WERI-Rb-1 (cell line): ENCODE results near the gene TBC1D17.

Experiments used
- DNase-seq: peaks from one replicate; pipeline ENCODE4 v3.0.0-alpha.2; 2020
- H3K27ac ChIP-seq: fragments of 250-450 bp; sonication (Bioruptor Pico); 2 replicates; pipeline ENCODE4 v1.5.1; 2020; ENCODE audit warnings: mild to moderate bottlenecking, moderate library complexity
- H3K27me3 ChIP-seq: fragments of 250-450 bp; sonication (Bioruptor Pico); 2 replicates; pipeline ENCODE4 v1.5.1; 2021; ENCODE audit warnings: mild to moderate bottlenecking, low read depth, moderate library complexity; ENCODE audit not compliant: insufficient read depth, severe bottlenecking
- H3K36me3 ChIP-seq: fragments of 250-450 bp; sonication (Bioruptor Pico); 2 replicates; pipeline ENCODE4 v1.5.1; 2020; ENCODE audit warnings: mild to moderate bottlenecking, moderate library complexity
- H3K4me3 ChIP-seq: 2 replicates; pipeline ENCODE4 v1.5.1; 2011; ENCODE audit warnings: low read depth, mild to moderate bottlenecking, control low read depth, low read length
- H3K9me3 ChIP-seq: fragments of 250-450 bp; sonication (Bioruptor Pico); 2 replicates; pipeline ENCODE4 v1.5.1; 2021; ENCODE audit warnings: mild to moderate bottlenecking, moderate library complexity; ENCODE audit not compliant: severe bottlenecking
- TF ChIP-seq, protein P1 (sequence below): IDR thresholded peaks from 2 replicates; pipeline ENCODE4 v1.5.1; 2011; ENCODE audit warnings: low read depth, mild to moderate bottlenecking, control low read depth, inconsistent platforms, low read length

Gene TBC1D17

DNA sequence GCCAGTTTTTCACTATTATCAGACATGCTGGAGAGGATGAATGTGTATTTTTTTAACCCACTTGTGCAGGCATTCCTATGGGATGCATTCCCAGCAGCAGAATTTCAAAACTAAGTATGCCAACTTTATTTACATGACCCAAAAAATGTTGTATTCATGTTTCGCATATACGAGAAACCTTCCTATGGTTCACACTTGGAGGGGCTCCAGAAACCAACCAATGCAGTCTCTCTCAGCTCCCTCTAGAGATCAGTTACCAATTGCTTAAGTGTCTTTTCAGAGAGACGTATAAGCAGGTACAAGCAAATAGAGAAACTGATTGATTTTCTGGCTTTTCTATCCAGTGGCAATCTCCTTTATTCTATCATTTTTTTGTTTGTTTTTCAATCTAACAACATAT lies 32.1 kb upstream of the TBC1D17 start:
- DNase-seq: no peak
- H3K27me3 ChIP-seq: no peaks in the 10 kb centered on the region
- H3K9me3 ChIP-seq: no peaks in the 10 kb centered on the region
- H3K27ac ChIP-seq: no peak overlapping the region
- H3K36me3 ChIP-seq: peaks cover 7% of the 10 kb centered on the region
- no peak overlapping the region for H3K4me3 ChIP-seq
- TF ChIP-seq, protein P1, sequence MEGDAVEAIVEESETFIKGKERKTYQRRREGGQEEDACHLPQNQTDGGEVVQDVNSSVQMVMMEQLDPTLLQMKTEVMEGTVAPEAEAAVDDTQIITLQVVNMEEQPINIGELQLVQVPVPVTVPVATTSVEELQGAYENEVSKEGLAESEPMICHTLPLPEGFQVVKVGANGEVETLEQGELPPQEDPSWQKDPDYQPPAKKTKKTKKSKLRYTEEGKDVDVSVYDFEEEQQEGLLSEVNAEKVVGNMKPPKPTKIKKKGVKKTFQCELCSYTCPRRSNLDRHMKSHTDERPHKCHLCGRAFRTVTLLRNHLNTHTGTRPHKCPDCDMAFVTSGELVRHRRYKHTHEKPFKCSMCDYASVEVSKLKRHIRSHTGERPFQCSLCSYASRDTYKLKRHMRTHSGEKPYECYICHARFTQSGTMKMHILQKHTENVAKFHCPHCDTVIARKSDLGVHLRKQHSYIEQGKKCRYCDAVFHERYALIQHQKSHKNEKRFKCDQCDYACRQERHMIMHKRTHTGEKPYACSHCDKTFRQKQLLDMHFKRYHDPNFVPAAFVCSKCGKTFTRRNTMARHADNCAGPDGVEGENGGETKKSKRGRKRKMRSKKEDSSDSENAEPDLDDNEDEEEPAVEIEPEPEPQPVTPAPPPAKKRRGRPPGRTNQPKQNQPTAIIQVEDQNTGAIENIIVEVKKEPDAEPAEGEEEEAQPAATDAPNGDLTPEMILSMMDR: no peak

DNA sequence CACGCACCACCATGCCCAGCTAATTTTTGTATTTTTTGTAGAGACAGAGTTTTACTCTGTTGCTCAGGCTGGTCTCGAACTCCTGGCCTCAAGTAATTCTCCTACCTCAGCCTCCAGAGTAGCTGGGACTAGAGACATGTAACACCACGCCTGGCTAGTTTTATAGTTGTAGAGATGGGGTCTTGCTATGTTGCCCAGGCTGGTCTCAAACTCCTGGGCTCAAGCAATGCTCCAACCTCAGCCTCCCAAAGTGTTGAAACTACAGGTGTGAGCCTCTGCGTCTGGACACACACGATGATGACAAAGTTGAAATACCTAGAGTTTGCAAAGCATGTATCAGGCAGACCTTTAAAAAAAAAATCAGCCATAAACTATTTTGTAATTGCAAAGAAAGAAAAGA lies 31.1 kb upstream of the TBC1D17 start:
- H3K36me3 ChIP-seq: no peaks in the 10 kb centered on the region; the same call in 1 of the 2 replicates
- H3K4me3 ChIP-seq: no peak overlapping the region
- H3K9me3 ChIP-seq: no peaks in the 10 kb centered on the region
- no peak for DNase-seq
- H3K27me3 ChIP-seq: no peaks in the 10 kb centered on the region
- TF ChIP-seq, protein P1: no peak
- H3K27ac ChIP-seq: no peak overlapping the region

DNA sequence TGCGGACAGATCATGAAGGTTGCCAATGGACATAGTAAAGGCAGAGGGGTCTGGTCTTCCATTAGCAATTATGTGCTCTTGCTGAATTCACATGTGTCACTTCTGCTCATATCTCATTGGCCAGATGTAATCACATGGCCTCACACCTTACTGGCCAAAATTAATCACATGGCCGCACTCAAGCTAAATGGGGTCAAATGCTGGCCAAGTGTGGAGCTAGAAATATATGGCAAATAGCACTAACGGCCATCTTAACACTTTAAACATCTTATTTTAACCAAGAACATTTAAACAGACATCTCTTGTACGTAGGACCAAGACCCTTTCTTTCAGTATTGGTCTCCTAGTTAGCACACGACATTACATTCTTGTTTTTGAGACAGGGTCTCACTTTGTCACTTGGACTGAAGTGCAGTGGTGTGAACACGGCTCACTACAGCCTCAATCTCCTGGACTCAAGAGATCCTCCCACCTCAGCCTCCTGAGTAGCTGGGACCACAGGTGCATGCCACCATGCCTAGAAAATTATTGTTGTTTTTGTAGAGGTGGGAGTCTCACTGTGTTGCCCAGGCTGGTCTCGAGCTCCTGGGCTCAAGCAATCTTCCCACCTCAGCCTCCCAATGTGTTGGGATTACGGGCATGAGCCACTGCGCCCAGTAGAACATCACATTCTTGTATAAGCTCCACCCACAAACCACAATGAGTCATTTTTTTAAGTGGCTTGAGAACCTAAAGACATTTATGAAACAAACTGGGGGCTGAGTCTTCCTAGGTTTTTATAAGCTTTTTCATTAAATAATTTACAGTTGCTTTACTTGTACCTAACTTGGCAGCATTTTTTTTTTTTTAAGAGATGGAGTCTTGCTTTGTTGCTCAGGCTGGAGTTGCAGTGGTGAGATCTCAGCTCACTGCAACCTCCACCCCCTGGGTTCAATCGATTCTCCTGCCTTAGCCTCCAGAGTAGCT lies 29.5 kb upstream of the TBC1D17 start:
- no peaks in the 10 kb centered on the region for H3K9me3 ChIP-seq
- no peaks in the 10 kb centered on the region for H3K27me3 ChIP-seq
- TF ChIP-seq, protein P1: no peak
- peaks cover 11% of the 10 kb centered on the region for H3K36me3 ChIP-seq
- no peak overlapping the region for H3K27ac ChIP-seq
- no peak overlapping the region for H3K4me3 ChIP-seq
- DNase-seq: no peak

DNA sequence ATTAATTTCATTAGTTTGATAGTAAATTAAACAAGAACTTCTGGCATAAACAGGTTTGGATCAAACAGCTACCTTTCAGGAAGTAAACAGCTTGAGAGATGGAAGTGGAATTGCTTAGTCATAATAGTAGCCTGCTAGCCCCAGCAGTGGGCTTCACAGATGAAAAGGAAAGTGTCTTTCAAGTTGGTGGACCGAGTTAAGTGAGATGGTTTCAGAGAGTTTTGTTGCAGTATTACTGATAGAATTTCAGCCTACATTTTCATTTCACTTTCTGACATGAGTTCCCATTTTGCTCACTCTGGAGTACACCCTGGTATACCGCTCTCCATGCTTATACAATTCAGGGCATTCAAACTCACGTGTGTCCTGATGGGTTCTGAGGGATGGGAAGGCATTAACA lies 28.6 kb upstream of the TBC1D17 start:
- Histone ChIP-seq H3K9me3 (no peaks in the 10 kb centered on the region), H3K4me3 (no peak overlapping the region), H3K36me3 (peaks cover 15% of the 10 kb centered on the region), H3K27ac (no peak overlapping the region), H3K27me3 (no peaks in the 10 kb centered on the region)
- DNase-seq: no peak
- TF ChIP-seq, protein P1: no peak

DNA sequence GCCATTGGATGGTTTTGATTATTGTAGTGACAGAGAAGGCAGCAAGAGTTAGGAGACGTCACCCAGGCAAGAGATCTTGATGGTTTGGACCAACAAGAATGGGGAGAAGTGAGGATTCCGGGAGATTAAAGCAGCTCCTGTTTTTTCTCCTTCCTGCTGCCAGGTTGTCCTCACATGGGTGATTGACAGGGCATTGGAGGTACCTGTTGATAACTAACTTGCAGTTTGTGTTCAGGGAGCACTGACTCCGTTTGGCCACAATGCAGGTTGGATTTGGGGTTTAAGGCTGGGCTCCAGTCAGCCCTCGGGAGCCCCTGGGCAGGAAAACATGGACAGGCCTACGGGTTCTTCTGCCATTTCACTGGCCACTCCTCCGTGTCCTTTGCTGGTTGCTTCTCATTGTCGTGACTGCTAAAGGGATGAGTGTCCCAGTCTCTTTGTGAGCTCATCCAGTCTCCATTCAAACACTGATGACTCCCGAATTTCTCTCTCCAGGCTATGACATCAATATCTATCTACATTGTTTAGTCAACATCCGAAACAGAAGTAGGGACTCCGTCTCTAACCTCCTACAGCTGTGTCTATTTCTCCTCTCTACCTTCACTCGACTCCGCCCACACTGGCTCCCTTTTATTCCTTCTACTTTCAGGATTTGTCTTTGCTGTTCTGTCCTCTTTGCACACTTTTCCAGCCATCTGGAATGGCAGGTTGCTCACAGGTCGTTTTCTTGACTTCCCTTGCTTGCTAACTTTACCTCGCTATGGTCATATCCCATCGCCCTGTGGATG lies 27.9 kb upstream of the TBC1D17 start:
- Histone ChIP-seq H3K9me3 (no peaks in the 10 kb centered on the region), H3K4me3 (peak overlapping the region; percentile 70; the same call in 1 of the 2 replicates), H3K27me3 (no peaks in the 10 kb centered on the region), H3K36me3 (peaks cover 22% of the 10 kb centered on the region), H3K27ac (no peak overlapping the region; the same call in none of the 2 replicates)
- TF ChIP-seq, protein P1: no peak
- DNase-seq: no peak
